Activated CD4-positive, alpha-beta T cell treated with anti-CD3 and anti-CD28 coated beads, Interleukin-2, amount 50 U/mL, for 48 hours (primary cell): ENCODE results near the gene PLPP2.

Source experiments
- DNase-seq, 2 experiments: peaks; one replicate each; pipeline ENCODE4 v3.0.0-alpha.2; 2020

The PLPP2 gene

DNA sequence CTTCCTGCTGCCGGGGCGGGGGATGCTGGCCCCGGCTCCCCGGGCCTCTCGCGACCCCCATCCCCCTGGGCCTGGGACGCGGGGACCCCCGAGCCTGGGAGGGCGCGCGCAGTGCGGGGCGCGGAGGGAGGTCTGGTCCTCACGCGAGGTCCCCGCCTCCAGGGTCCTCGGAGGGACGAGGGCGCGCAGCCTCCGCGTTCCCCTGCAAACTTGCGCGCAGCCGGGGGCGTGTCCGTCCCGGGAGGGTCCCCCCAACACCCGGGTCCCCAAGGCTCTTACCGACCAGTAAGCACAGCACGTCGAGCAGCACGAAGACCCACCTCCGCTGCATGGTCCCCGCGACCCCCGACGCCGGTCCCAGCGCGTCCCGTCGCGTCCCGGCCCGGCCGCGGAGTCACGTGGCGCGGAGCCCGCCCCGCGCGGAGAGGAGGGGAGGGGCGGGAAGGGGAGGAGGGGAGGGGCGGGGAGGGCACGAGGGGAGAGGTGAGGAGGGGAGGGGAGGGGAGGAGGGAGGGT is at the start of gene PLPP2:
Gene PLPP2 (minus strand): TSS at position 398 of the 516 bp plus-strand sequence. CDS start 67 bp downstream, at position 331.
- no peak for DNase-seq

DNA sequence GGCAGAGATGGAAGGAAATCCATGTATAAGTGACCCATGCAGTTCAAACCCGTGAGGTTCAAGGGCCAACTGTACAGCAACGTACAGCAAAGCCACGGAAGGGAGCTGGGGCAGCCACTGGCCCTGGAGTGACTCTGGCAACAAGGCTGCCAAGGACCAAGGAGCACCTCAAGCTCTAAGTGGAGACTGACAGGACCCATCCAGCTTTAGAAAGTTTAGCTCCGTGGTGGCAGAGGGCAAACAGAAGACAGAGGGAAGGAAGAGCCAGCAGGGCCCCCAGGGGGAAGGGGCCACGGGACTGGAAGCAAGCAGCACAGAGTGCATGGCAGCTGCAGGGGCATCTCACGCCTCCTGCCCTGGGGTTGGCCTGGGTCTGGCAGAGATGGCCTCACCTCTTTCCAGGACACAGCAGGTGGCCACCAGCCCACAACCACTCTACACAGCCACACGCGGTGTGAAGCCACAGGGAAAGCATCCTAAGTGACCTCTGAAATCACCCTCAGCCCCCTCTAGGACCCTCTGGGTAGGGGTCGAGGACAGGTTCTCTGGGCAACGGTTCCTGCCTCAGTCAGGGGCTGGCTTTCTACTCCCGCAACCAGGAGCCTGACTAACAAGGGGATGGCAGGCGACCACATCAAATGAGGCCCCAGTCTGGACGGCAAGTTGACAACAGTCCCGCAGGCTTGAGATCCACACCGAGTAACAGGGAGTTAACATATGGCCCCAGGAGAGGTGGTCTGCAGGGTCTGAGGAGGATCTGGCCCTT is 49.6 kb upstream of the PLPP2 start:
- no peak for DNase-seq

DNA sequence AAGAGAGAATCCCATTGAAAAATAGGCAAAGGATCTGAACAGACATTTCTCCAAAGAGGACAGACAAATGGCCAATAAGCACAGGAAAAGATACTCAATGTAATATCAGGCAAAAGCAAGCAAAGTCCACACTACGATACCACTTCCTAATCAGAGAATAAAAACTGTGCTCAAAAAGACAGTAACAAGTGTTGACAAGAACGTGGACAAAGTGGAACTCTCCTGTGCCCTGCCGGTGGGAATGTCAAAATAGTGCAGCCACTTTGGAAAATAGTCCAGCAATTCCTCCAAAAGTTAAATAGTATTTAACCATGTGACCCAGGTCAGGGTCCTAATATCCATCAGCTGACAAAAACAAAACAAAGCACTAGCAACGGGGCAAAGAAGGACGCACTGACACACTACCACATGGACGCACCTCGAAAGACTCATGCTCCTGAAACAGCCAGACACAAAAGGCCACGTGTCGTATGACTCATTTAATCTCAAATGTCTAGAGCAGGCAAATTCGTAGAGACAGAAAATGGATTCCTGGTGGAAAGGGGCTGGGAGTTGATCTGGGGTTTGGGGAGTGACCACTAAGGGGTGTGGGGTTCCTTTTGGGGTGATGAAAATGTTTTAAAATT is 48.2 kb upstream of the PLPP2 start:
- DNase-seq: no peak

DNA sequence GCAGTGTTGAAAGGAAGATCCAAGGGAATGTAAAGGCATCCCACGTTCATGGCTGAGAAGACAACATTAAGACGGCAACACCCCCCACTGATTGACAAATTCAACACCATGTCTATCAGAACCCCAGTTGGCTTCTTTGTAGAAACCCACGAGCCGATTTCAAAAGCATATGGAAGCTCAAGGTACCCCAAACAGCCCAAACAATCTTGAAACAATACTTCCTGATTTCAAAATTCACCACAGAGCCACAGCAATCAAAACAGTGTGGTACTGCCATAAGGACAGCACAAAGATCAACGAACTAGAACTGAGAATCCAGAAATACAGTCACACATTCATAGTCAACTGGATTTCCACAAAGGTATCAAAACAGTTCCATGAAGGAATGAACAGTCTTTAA is 47.2 kb upstream of the PLPP2 start:
- DNase-seq: no peak

DNA sequence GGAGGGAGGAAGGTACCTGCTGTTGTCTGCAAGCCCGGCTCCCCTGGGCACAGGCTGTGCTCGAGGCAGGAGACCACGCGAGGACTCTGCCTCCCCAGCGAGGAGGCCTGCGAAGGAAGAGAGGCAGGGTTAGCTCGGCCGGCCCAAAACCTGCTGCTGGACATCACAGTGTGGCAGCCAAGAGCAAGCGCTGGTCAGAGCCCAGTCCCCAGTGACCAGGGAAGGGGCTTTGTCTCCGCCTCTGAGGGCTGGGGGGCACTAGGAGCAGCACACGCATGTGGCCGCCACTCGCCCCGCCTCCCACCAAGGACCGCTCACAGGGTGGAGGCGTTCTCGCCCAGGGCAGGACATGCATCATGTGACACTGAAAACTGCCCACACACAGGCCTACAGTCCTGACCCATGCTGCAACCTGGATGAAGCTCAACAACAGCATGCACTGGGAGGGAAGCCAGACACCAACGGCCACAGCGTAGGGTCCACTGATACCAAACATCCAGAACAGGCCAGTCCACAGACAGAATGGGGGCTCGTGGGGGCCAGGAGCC is 44.9 kb upstream of the PLPP2 start:
- DNase-seq: no peak

DNA sequence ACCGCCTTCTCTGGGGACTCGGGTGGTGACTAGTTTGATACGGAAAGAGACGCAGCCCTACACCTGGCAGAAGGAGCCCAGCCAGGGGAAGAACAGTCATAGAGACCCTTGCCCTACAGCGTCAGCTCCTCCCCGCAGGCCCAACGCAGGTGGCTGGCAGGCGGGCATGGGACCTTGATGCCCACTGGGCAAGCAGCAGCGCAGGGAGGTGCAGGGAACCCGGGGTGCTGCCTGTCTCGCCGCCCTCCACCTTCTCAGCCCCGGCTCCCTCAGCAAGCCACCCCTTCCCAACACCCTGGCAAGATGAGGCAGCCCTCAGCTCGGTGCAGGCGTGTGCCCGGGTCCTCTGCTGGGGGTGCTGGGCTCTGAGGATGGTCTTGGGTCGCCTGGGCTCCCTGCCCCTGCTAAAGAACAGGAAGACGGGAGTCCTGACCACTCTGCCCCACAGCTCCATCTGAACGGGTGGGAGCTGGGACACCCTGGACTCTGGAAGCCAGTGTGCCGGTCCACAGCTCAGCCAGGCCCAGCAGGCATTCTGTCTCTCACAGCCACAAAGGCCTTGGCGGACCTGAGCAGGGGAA is 44.4 kb upstream of the PLPP2 start:
- no peak for DNase-seq

DNA sequence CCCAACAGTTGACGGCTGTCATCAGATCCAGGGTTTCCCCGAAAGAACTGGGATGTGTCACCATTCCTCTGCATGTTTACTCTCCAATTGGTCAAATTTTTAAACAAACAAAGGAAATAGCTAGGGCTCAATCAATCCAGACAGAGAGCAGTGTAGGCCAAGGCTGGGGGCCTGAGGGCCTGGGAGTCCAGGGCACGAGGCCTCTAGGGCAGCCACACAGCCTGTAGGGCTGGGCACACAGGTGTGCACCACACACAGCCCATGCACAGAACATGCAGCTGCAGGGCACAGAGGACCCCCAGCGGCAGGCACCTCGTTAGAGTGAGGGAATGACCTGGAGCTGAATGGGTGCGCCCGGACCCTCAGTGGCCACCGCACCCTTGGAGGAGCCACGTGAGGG is 43.9 kb upstream of the PLPP2 start:
- DNase-seq: no peak

DNA sequence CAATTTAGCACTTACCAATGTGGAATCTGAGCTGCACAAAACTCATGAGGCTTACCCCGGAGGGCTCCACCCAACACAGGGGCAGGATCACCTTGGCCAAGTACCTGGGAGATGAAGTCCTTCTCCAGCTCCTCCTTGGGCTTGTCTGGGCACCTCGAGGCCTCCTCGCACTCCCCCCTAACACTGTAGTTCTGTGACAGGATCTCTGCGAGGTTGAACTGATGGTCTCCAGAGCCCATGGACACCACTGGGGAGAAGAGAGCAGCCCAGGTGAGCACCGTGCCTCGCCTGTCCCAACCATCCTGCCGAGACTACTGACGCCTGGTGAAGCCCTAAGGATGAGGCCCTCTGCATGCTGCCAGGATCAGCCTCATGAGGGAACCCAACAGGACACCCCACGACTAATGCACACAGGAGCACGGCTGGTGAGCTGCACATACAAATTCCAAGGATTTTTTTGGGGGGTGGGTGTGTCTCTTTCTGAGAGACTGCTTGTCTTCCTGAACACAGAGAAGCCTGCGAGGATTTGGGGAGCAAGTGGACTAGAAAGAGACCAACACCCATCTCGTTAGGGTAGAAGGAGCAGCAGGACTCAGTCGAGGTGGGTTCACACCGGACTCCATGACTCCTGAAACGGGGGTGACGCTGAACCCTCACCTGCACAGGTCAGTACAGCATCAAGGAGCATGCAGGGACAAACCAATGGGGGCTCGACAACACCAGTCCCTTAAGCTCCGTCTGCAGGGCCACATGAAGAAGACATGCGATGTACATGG is 43.3 kb upstream of the PLPP2 start:
- no peak for DNase-seq

DNA sequence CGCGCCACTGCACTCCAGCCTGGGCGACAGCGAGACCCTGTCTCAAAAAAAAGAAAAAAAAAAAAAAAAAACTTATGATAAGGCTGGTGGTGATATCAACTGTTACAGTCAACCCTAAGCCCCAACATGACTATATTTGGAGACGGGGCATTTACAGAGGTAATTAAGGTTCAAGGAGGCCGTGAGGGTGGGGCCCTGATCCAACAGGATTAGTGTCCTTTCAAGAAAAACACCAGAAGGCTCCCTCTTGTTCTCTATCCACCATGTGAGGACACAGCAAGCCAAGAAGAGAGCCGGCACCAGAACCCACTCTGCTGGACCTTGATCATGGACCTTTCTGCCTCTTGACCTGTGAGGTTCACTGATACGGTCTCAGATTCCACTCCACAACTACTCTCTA is 39.3 kb upstream of the PLPP2 start:
- no peak for DNase-seq

DNA sequence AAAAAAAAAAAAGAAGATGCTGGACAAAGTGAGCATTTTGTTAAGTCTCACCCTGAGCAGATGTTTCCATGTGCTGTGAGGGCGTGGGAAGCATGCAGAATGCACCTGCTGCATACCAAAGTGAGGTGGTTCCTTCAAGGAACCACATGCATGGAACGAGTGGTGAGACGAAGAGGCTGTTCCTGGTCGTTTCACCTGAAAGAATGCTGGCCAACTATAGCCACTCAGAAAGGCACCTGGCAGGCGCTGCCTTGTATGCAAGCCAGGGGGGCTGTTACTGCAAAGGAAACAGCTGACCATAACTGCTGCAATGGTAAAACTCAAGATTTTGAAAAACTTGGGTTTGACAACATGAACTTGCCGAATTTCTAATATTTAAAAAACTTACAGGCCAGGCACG is 38.7 kb upstream of the PLPP2 start:
- DNase-seq: no peak

DNA sequence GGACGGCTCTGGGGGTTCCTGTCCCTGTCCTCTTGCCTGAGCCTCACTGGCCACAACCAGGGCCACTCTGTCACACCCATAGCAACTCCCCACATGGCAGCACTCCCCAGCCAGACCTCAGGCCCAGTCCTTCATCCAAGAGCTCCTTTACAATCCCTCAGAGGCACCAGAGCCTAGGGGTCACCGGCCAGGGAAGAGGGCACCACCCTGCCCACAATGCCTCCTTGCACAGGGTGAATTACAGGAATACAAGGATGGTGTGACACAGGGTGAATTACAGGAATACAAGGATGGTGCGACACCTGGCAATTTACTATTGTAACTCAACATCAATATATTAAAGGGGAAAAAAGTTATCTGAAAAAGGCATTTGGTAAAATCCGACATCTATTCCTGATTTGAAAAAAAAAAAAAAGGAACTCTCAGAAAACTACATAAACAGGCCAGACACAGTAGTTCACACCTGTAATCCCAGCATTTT is 36.9 kb upstream of the PLPP2 start:
- DNase-seq: no peak

DNA sequence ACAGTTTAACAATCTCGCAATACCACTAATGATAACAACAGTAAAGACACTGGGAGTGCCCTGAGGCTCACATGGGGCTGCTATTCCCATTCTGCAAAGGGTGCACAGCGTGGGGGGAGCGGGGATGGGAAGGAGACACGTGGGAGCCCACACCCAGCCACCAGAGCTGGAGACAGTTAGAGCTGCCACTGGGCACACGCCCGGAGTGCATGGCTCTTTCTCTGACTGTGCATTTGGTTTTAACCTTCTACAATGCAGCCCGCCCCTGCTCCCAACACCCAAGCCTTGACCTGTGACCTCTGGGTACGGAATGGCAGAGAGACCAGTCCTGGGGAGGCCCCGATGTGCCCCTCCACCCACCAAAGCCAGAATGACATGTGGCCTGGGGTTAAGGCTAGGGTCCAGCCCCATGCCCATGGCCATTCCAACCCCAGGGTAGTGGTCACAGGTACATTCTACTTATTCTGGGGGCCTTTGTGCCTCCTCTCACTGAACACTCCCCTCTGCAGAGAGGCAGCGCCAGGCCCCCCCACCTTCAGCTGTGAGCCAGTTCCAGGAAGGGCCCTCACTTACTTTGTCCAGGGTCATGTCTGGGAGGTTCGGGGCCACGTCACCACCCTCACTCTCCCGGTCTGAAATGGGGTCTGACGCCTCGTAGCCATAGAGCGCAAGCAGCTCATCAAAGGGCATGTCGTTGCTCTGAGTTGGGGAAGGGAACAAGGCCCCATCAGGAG is 36.3 kb upstream of the PLPP2 start:
- no peak for DNase-seq

DNA sequence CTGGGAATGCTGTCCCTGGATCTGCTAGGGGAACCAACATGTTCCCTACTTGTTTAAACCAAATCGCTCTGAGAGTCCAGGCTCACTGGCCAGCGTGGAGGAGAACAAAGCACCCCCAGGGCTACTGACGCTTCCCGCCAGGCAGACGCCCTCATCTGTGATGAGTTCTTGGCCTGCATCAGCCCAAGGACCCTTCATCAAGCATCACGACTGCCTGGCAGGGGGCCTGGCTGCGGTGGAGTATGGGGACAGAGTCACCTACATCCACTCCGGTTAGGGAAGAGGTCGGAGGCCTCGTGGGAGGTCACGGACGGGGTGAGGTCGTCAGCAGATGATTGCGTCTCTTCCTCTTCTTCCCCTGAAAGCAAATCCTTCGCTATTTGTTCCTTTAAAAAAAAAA is 35.7 kb upstream of the PLPP2 start:
- DNase-seq: no peak

DNA sequence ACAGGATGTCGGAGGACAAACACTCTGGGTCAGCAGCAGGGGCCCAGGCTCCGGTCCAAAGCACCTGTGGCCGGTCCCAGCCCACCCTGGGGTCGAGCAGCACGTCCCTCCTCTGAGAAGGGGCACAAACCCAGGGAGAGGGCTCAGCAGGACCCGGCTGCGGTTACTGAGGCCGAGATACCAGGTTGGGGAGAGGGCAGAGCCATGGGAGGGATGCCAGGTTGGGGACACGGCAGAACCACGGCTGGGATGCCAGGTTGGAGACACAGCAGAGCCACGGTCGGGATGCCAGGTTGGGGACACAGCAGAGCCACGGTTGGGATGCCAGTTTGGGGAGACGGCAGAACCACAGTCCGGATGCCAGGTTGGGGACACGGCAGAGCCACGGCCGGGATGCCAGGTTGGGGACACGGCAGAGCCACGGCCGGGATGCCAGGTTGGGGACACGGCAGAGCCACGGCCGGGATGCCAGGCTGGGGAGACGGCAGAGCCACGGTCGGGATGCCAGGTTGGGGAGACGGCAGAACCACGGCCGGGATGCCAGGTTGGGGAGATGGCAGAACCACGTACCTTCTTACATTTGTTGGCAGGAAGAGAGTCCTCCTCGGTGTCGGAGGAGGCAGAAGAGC is 34.8 kb upstream of the PLPP2 start:
- DNase-seq: no peak

DNA sequence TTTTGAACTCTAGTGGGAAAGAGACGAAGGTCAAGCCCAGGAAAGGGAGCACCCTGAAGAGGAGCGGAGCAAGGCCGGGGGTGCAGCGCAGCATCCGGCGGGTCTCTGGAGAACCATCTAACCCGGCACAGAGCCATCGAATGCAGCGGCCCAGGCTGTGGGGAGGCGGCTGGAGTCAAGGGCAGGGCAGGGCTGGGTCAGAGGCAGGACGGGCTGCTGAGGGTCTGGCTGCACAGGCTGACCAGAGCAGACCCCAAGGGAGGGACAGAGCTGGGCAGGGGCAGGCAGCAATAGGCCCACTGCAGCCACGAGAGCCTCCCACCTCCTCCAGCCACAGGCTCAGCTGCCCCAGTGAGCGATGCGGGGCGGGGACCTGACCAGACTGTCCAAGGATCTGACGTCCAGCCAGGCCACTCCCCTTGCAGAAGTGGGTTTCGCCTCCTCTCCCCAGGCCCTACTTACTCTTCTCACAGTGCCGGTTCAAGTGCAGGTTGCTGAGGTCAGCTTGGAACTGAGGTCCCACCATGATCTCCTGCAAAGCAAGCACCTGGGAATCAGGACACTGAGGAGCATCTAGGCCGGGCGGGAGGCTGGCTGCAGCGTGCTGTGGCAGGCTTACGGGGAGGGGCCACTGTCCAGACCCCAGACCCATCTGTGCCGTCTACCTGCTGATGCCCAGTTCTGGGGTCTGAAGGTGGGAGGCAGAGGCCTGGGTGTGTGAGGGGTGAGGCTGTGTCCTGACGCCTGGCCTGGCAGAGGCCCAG is 34.2 kb upstream of the PLPP2 start:
- DNase-seq: no peak

DNA sequence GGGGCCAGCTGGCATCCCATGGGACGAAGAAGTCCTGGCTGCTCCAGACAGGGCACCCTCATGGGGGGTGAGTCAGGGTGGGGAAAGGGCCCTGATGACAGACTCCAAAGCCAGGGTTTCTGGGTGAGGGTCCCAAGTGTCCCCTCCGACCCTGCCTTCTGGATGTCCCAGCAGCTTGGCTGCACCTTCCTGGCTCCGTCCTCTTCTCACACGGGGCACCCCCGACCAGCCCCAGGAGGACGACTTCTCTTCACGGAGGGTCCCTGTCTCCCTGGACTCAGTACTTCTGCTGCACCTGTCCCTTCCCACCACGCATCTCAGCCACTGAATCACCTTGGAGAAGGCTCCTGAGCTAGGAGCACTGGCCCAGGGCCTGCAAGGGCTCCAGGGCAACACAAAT is 33.5 kb upstream of the PLPP2 start:
- DNase-seq: no peak

DNA sequence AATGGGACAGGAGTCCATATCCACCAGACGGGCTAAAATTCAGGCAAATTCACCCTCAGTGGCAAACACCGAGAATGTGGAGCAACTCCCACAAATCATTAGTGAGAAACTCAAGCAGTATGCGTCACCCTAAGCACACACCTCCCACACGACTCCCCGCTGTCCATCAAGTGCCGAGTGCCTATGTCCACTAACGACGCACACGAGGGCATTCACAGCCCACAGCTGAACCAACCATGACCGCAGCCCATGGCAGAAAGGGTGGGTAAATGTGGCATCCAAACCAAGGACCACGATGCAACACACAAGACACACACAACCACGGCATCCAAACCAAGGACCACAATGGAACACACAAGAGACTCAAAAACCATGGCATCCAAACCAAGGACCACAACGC is 31.4 kb upstream of the PLPP2 start:
- no peak for DNase-seq

DNA sequence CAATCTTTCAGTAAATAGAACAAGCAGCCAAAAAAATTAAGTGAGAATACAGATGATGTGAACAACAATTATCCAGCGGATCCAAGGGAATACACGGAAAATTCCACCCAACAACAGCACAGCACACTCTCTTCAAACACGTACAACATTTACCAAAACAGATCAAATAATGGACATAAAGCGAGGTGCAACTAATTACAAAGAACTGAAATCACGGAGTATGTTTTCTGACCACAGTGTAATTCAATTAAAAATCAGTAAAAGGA is 27.2 kb upstream of the PLPP2 start:
- no peak for DNase-seq

DNA sequence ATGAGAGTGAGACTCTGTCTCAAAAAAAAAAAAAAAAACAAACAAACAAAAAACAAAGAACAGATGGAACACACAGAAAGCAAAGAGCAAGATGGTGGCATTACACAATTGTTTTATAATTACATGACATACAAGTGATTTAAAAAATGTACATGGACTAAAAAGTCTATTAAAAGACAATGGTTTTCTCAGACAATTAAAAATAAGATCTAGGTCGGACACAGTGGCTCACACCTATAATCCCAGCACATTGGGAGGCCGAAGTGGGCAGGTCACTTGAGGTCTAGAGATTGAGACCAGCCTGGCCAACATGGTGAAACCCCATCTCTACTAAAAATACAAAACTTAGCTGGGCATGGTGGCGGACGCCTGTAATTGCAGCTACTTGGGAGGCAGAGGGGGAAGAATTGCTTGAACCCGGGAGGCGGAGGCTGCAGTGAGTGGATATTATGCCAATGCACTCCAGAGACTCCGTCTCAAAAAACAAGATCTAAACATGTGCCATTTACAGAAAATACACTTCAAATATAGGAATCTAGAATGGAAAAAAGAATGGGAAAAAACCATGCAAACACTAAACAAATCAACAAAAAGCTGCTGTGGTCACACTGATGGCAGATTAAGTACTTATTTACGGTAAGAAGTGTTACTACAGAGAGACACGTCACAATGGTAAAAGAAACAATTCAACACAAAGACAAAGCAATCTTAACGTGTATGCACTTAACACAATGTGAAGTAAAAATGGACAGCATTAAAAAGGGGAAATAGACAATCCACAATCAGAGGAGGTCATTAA is 26.7 kb upstream of the PLPP2 start:
- no peak for DNase-seq

DNA sequence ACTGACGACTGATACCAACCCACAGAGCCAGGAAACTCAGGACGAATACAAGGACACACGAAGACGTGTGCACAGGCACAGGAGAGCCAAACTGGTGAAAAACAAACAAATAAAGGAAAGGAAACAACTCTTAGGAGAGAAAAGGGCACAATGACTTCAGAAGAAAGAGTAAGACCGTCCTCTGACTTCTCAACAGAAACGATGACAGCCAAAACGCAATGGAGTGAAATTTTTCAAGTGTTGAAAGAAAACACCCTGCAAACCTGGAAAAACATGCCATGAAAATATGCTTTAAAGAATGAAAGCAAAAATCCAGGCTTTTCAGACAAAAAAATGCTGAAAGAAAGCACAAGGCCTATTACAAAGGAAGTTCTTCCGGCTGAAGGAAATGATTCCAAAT is 24.6 kb upstream of the PLPP2 start:
- DNase-seq: no peak
